GM19395 (cell line): ENCODE measurements around the gene GSDMA.

Experiments
- ATAC-seq: cut with Tn5 transposase; IDR thresholded peaks from one replicate; pipeline ENCODE4 v1.9.1; 2021; ENCODE audit warnings: mild to moderate bottlenecking, moderate library complexity; ENCODE audit not compliant: unreplicated experiment

The GSDMA gene

DNA sequence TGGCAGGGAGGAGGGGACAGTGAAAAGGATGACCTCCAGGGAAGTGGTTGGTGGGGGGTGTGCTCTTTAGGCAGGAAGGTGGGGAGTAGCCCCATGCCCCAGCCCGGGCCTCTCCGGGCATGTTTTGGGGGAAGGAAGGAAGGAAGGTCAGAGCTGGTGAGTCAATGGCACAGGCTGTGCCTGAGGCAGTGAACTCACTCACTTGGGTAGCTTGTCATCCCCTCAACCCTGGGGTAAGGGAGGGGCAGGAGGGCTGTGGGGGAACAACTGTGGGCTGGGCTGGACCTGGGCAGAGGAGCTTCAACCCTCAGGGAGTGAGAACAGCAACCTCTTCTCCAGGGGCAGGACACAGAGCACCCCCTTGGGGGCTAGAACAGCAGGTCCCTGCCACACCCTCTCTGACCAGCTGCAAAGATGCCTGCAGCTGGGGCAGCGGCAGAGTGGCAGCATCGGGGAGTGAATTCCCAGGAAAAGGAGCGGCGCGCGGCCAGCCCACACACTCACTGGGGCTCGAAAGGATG, 58.7 kb downstream of the GSDMA start:
- no peak for ATAC-seq

DNA sequence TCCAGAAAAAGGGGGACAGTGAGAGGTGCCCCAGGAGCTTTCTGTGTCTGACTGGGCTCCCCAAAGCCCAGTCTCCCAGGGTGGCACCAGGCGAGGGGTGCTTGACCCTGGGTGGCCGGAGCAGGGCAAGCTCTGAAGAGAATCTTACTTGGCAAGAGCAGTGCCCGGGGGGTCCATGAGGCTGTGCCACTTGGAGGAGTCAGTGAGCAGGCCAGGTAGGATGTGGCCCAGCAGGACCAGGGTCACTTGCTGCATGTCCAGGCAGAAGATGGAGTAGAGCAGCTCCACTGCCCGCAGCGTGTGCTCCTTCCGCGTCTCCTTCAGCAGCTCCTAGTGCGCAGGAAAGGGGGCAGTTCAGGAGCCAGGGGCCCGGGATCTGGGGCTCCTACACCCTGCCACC, 59.7 kb downstream of the GSDMA start:
- no peak for ATAC-seq

DNA sequence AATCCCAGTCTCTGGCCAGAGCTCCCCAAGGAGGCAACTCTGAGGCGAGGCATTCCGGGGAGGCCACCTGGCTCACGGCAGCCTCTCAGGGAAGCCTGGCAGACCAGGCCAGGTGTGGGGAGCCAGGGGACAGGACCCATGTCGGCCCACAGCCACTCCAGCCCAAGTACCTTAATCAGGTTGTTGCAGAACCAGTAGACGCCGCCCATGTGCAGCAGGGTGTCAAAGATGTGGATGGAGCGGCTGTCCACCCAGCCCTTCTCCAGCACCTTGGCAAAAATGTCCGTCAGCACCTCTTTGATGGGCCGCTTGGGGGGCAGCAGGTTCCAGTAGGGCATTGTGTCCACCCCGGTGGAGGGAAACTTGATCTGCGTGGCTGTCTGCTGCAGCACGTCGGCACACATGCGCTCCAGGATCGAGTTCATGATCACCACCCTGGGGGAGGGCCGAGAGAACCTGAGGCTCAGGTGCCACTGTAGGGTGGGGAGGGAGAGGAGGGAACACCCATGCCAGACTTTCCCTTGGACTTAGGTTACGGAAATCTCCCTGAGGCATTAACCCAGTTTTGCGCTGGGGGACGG, 60.2 kb downstream of the GSDMA start:
- no peak for ATAC-seq

DNA sequence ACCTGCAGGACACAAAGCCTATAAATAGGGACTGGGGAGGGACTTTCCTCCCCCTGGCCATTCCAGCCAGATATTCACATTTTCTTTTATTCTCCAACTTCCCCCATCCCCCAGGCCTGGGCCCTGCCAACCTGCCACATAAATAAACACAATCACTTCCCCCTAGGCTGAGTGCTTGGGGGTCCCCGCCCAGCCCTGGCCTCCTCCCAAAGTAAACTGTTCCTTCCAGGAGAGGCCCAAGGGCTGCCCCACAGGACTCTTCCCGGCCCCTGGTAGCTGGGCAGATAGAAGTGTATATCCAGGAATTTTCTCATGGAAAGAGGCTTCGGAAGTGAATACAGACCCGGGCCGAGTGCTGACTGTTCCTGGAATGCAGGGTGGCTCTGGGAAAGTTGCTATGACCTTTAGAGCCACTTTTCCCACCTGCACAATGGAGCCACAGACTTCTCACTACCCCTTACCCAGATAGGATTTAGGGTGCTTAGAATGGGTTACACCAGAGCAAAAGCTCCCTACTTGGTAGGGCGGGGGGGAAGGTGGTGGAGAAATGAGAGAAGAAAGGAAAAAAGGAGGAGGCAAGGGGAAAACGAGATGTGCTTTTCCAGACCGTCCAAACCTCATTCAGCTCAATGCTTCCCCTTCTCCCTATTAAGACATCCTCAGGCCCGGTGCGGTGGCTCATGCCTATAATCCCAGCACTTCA, 60.9 kb downstream of the GSDMA start:
- ATAC-seq, result no peak

DNA sequence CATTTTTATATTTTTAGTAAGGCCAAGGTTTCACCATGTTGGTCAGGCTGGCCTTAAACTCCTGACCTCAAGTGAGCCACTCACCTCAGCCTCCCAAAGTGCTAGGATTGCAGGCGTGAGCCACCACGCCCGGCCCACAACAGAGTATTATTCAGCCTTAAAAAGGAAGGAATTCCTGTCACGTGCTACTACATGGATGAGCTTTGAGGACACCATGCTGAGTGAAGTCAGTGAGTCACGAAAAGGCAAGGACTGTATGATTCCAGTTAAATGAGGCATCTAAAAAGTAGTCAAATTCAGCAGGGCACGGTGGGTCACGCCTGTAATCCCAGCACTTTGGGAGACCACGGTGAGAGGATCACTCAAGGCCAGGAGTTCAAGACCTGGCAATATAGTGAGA, 62.1 kb downstream of the GSDMA start:
- no peak for ATAC-seq

DNA sequence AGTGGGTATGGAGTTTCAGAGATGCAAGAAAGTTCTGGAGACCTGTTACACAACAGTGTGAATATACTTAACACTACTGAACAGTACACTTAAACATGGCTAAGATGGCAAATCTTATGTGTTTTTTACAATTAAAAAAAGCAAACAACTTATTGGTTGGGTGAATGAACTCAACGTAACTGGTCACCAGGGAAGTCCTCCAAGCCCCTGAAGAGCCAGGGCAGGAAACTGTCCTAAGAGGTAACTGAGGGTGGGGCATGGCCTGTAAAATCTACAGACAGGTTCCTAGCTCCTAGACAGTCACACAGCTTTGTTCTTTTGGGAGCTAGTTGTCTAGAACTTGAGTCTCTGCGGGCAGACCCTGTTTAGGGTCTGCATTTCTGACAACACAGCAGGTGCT, 62.8 kb downstream of the GSDMA start:
- ATAC-seq, result no peak

DNA sequence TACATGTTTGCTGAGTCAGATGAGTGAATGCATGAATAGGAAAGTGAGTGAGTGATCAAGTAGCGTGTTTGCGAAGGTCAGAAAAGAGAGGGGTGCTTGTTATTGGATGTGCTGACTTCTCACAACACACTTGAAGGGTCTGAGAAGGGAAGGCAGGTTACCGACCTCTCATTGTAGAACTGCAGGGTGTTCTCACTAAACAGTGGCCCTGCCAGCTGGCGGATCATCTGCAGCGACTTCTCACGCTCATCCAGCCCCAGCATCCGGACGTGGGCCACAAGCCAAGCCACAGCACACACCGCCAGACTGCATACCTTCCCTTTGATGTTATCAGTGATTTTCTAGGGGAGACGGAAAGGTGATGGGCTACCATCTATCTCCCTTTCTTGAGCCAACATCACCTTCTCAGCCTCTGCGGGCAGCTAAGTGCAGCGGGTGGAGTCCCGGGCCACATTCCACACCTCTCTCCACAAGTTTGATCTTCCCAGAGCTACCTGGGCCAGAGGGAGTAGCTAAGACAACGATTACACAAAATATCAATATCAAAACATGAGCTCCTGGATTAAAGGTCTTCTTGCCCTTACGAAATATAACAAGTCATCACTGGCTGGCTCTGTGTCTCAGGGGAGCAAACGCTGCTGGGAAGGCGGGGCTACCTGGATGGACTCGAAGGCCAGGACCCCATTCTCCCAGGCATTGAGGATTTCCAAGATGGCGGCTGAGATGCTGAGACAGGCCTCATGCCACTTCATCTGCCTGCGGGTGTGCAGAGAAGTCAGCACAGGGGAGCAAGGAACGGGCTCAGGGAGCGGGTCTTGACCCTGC, 63.4 kb downstream of the GSDMA start:
- ATAC-seq, result no peak

DNA sequence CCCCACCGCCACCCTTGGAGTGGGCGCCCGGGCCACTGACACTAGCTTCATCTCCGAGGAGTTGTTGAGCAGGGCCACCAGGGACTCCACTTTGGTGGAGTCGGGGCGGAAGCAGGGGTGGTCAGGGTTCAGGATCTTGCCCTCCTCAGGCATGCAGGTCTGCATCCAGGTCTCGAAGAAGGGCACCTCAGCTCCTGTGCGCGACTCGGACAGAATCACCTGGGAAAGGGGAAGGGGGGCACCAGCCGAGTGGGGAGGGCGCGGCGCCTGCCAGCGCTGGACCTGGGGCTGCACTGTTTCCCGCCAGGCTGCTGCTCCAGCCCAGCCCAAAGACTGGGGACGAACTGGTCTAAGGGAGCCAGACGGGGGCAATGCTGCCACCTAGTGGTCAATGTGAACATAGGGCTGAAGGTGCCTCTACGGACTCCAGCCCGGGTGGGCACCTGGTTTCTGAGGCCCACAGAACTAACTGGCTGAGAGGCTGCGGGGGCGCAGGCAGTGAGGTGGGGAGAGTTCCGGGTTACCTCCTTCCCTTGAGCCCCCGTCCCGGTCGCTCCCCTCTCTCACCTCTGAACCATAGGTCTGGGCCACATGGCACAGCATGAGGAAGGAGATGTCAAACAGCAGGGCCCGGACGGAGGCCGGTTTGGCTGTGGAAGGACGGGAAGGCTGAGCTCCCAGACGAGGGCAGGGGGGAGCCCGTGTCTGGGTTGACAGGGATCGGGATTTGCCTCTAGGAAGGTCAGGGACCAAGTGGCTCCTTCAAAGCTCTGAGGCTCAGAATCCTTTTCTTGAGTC, 64.2 kb downstream of the GSDMA start:
- ATAC-seq, result no peak
